Ovary (tissue), 3 donors: ENCODE data around the gene PYGO1.

ENCODE experiments used
- CTCF ChIP-seq, 3 donors: fragments of 450-650 bp in 2 of 3; fragments of 200-600 bp in 1 of 3; IDR thresholded peaks; one replicate each; pipeline versions ENCODE4 v1.5.1 to v1.8.0; 2016 to 2022; ENCODE audit warnings: antibody characterized with exemption in 3 of 3, mild to moderate bottlenecking in 1 of 3
- EP300 ChIP-seq: sonication (generic); formaldehyde crosslinking; IDR thresholded peaks from one replicate; pipeline ENCODE4 v1.6.1; 2017; ENCODE audit warnings: antibody characterized with exemption
- POLR2A ChIP-seq: fragments of 450-650 bp; IDR thresholded peaks from one replicate; pipeline ENCODE4 v1.6.1; 2017; ENCODE audit warnings: antibody characterized with exemption, mild to moderate bottlenecking, moderate library complexity
- donor health status: DM: no; HTN: no; CAD: no.

GRCh38 chr15:55601374-55601773 is 13.2 kb upstream of the PYGO1 start:
- TF ChIP-seq POLR2A (no peak), CTCF (IDR thresholded peaks at IDR 0.05) (no peak), EP300 (no peak)
